GM12878 (cell line): ENCODE results near the gene COMMD1. TPM values are rescaled to one million over a fixed set of nuclear protein-coding genes. Genes with fewer than 3 reads are reported as not detected.

ENCODE experiments used
- CHD1 ChIP-seq: IDR thresholded peaks from 2 replicates; pipeline ENCODE4 v1.6.1; 2012; ENCODE audit warnings: low read depth, low read length, improper control_type of control experiment
- CUX1 ChIP-seq: IDR thresholded peaks from 2 replicates; pipeline ENCODE4 v1.6.1; 2012; ENCODE audit warnings: improper control_type of control experiment, low read depth, low read length; ENCODE audit not compliant: insufficient replicate concordance
- E2F8 ChIP-seq: fragments of 450-650 bp; IDR thresholded peaks from 2 replicates; pipeline ENCODE4 v1.6.1; 2018; ENCODE audit warnings: mild to moderate bottlenecking, low read depth, moderate library complexity; ENCODE audit not compliant: partially characterized antibody
- ETV6 ChIP-seq, 2 experiments: fragments of 450-650 bp in 1 of 2; IDR thresholded peaks in 1 of 2; conservative IDR thresholded peaks in 1 of 2; 2 replicates each; pipeline ENCODE4 v1.6.1; 2014; ENCODE audit warnings: antibody characterized with exemption in 1 of 2, borderline replicate concordance in 1 of 2, low read depth in 1 of 2, mild to moderate bottlenecking in 1 of 2, moderate library complexity in 1 of 2
- IKZF2 ChIP-seq, 2 experiments: fragments of 450-650 bp; IDR thresholded peaks; 2 replicates each; pipeline ENCODE4 v1.6.1; 2017; ENCODE audit warnings: mild to moderate bottlenecking in 2 of 2, moderate library complexity in 2 of 2
- PAX5 ChIP-seq: IDR thresholded peaks from 2 replicates; pipeline ENCODE4 v1.6.1; 2011; ENCODE audit warnings: low read depth, low read length, borderline replicate concordance
- POU2F2 ChIP-seq: IDR thresholded peaks from 3 replicates; pipeline ENCODE4 v1.6.1; 2011; ENCODE audit warnings: low read depth, mild to moderate bottlenecking, low read length, borderline replicate concordance
- RAD21 ChIP-seq: IDR thresholded peaks from 2 replicates; pipeline ENCODE4 v1.6.1; 2011; ENCODE audit warnings: mild to moderate bottlenecking, low read depth, low read length, moderate library complexity; ENCODE audit not compliant: insufficient read depth
- STAT3 ChIP-seq: IDR thresholded peaks from 2 replicates; pipeline ENCODE4 v1.6.1; 2011; ENCODE audit warnings: low read depth, low read length, improper control_type of control experiment
- ZNF592 ChIP-seq: fragments of 450-650 bp; IDR thresholded peaks from 2 replicates; pipeline ENCODE4 v1.6.1; 2017; ENCODE audit warnings: mild to moderate bottlenecking, moderate library complexity
- ZNF687 ChIP-seq: fragments of 450-650 bp; IDR thresholded peaks from 2 replicates; pipeline ENCODE4 v1.6.1; 2017; ENCODE audit warnings: mild to moderate bottlenecking, moderate library complexity
- polyA plus RNA-seq, 11 experiments: library from polyadenylated mRNA; depleted of rRNA in 4 of 11; unstranded in 6 of 11; stranded (reverse) in 5 of 11; fragments of >200 nt; fragmentation: Nextera tagmentation in 4 of 11; fragmentation: Illumina TruSeq in 1 of 11; extraction: Ambion mirVana in 4 of 11; extraction: Trizol in 1 of 11; gene quantifications; 1 replicate in 1 of 11; 2 replicates in 10 of 11; pipeline versions ENCODE4 v1.2.1 to v1.2.3, GENCODE V29; 2011 to 2016; ENCODE audit warnings: inconsistent platforms in 2 of 11, missing spikeins in 2 of 11, low read depth in 1 of 11
- total RNA-seq, 4 experiments: library from RNA; depleted of rRNA in 3 of 4; stranded (reverse); fragments of >200 nt in 3 of 4; fragmentation: Illumina TruSeq in 1 of 4; extraction: Trizol in 1 of 4; gene quantifications; 2 replicates each; pipeline versions ENCODE4 v1.2.1 to v1.2.3, GENCODE V29; 2013 to 2021

COMMD1 gene
- total and polyA plus RNA-seq, 10 of the 15 experiments (the other 5 are each of a cell fraction or from before 2014, with no cell fraction given), result 39.7 to 210 (median 53.7) TPM

- TF ChIP-seq ZNF592, result peak; percentile 98
- no peak for TF ChIP-seq E2F8
- TF ChIP-seq RAD21, result peak; percentile 29; the same call in 1 of the 2 replicates
- TF ChIP-seq POU2F2, result no peak
- TF ChIP-seq STAT3, result no peak
- no peak for TF ChIP-seq ETV6 (conservative IDR thresholded peaks at IDR 0.05 in 1 of 2, IDR thresholded peaks at IDR 0.05 in 1 of 2; ENCODE audit: borderline replicate concordance in 1 of 2, low read depth in 1 of 2)
- TF ChIP-seq CUX1, result peak; percentile 87
- peak; percentile 88 for TF ChIP-seq IKZF2 (IDR thresholded peaks at IDR 0.05)
- TF ChIP-seq CHD1, result no peak
- peak; percentile 94 for TF ChIP-seq ZNF687
- peak; percentile 75; the same call in 1 of the 2 replicates for TF ChIP-seq PAX5
Measured at GRCh38 chr2:62140426-62141141, 235.1 kb downstream of the COMMD1 start (continued).
